ENCODE data around the gene SUSD2. TPM values are rescaled to one million over a fixed set of nuclear protein-coding genes. Genes with fewer than 3 reads are reported as not detected.
A peak's percentile ranks its signal among the peaks of the same experiment; 100 is the strongest.

Gene SUSD2
- total and polyA plus RNA-seq, 2 donors from 2014 or later: 14.8 to 25.2 TPM

GRCh38 chr22:24156141-24156912 is 25.0 kb upstream of the SUSD2 start:
- peak in 3 of 5 donors; percentile 55 to 71 (median 65) for DNase-seq
- H3K4me1 ChIP-seq (ENCODE audit: control insufficient read depth in 2 of 3, insufficient read depth in 2 of 3, low read depth in 1 of 3, low read length in 3 of 3): peaks cover 0 to 22% (median 6%) of the 10 kb centered on the region in 3 donors
- peak overlapping the region; percentile 53 to 77 (median 75) for H3K4me3 ChIP-seq (ENCODE audit: low read length in 3 of 3)
- intact Hi-C loops (cut with DNase I): no loop called here
- no peaks in the 10 kb centered on the region for H3K27me3 ChIP-seq (ENCODE audit: control insufficient read depth, insufficient read depth, low read length)
- no peaks in the 10 kb centered on the region for H3K9me3 ChIP-seq (ENCODE audit: control insufficient read depth in 2 of 3, insufficient read depth in 1 of 3, low read length in 3 of 3)
- TF ChIP-seq, protein P1, sequence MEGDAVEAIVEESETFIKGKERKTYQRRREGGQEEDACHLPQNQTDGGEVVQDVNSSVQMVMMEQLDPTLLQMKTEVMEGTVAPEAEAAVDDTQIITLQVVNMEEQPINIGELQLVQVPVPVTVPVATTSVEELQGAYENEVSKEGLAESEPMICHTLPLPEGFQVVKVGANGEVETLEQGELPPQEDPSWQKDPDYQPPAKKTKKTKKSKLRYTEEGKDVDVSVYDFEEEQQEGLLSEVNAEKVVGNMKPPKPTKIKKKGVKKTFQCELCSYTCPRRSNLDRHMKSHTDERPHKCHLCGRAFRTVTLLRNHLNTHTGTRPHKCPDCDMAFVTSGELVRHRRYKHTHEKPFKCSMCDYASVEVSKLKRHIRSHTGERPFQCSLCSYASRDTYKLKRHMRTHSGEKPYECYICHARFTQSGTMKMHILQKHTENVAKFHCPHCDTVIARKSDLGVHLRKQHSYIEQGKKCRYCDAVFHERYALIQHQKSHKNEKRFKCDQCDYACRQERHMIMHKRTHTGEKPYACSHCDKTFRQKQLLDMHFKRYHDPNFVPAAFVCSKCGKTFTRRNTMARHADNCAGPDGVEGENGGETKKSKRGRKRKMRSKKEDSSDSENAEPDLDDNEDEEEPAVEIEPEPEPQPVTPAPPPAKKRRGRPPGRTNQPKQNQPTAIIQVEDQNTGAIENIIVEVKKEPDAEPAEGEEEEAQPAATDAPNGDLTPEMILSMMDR (IDR thresholded peaks at IDR 0.05; ENCODE audit: borderline replicate concordance, extremely low read depth, insufficient read depth): no peak
- H3K9ac ChIP-seq (ENCODE audit: low read length in 3 of 3): peak overlapping the region in 2 of 3 donors; percentile 2 to 16
- peak overlapping the region; percentile 32 for H3K27ac ChIP-seq (ENCODE audit: low read depth in 2 of 2, low read length in 2 of 2)
- no peak for FAIRE-seq
- H3K36me3 ChIP-seq (ENCODE audit: control insufficient read depth in 2 of 3, insufficient read depth in 3 of 3, low read length in 3 of 3): no peaks in the 10 kb centered on the region

DNA sequence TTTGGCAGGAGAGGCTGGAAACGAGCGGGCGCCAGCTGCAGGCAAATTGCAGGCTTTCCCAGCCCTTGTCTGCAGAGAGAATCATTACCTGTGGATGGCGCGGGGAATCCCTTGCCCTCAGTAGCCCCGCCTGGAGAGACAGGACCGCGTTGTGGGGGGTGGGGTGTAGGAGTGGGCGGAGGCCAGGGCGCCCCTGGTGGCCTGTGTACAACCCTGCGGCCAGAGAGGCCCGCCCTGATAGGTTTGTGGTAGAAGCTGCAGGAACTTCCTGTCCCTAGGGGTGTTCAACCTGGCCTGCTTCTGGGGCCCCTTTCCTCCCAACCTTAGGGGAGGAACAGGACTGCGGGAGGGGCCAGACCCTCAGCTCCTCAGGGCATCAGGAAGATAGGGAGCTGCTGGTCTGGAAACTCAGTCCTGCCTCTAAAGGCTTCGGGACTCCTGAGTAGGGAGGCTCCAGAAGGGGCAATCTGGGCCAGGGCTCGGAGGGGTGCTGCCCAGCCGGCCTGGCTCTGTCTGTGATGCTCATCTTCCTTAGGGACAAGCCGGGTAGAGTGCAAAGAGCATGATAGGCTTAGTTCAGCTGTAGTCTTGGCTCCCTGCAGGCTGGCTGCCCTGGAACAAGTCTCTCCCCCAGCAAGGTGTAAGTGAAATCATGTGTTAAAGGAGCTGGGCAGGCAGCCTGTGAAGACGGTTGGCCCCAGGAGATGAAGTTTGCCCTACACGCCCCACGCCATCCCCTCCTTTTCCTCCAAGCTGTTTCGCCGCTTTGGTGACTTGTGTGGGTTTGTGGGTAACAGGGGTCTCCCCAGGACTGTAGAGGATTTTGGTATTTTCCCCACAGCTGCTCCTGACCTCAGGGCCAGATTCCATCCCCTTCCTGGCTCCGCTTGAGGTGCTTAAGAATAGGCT is 24.1 kb upstream of the SUSD2 start:
- FAIRE-seq (no peak), DNase-seq (peak; percentile 86 to 94 (median 90))
- H3K9me3 ChIP-seq (ENCODE audit: control insufficient read depth in 2 of 3, insufficient read depth in 1 of 3, low read length in 3 of 3): no peaks in the 10 kb centered on the region
- H3K27me3 ChIP-seq (ENCODE audit: control insufficient read depth, insufficient read depth, low read length): no peaks in the 10 kb centered on the region
- H3K4me1 ChIP-seq (ENCODE audit: control insufficient read depth in 2 of 3, insufficient read depth in 2 of 3, low read depth in 1 of 3, low read length in 3 of 3): peaks cover 0 to 22% (median 6%) of the 10 kb centered on the region in 3 donors
- H3K9ac ChIP-seq (ENCODE audit: low read length in 3 of 3): peak overlapping the region in 1 of 3 donors; percentile 16
- no peaks in the 10 kb centered on the region for H3K36me3 ChIP-seq (ENCODE audit: control insufficient read depth in 2 of 3, insufficient read depth in 3 of 3, low read length in 3 of 3)
- intact Hi-C loops (cut with DNase I): no loop called here
- H3K4me3 ChIP-seq (ENCODE audit: low read length in 3 of 3): peak overlapping the region; percentile 53 to 77 (median 75)
- TF ChIP-seq, protein P1 (IDR thresholded peaks at IDR 0.05; ENCODE audit: borderline replicate concordance, extremely low read depth, insufficient read depth): peak; percentile 52
- peak overlapping the region in 1 of 2 donors; percentile 32 for H3K27ac ChIP-seq (ENCODE audit: low read depth in 2 of 2, low read length in 2 of 2)

DNA sequence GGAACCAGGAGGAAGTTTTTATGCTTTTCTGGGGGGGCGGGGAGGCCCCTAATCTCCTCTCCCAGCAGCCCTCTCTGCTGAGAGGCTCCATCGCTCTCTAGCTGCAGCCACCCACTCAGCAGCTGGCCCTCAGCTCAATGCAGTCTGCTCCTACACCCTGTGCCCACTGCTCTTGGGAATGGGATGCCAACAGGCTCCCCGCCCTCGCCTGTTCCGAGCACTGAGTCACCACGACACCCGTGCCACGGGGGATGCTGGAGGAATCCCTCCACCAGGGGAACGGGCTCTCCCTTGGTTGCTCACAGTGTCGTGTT is 23.5 kb upstream of the SUSD2 start:
- DNase-seq: peak in 2 of 5 donors; percentile 20 to 51

More for the DNA sequence above, 23.5 kb upstream of the SUSD2 start:
- H3K9me3 ChIP-seq (ENCODE audit: control insufficient read depth in 2 of 3, insufficient read depth in 1 of 3, low read length in 3 of 3): no peaks in the 10 kb centered on the region
- H3K4me1 ChIP-seq (ENCODE audit: control insufficient read depth in 2 of 3, insufficient read depth in 2 of 3, low read depth in 1 of 3, low read length in 3 of 3): peaks cover 0 to 22% (median 6%) of the 10 kb centered on the region in 3 donors
- no peak overlapping the region for H3K27ac ChIP-seq (ENCODE audit: low read depth in 2 of 2, low read length in 2 of 2)
- H3K27me3 ChIP-seq (ENCODE audit: control insufficient read depth, insufficient read depth, low read length): no peaks in the 10 kb centered on the region
- TF ChIP-seq, protein P1 (IDR thresholded peaks at IDR 0.05; ENCODE audit: borderline replicate concordance, extremely low read depth, insufficient read depth): no peak
- H3K4me3 ChIP-seq (ENCODE audit: low read length in 3 of 3): no peak overlapping the region
- FAIRE-seq: no peak
- no peak overlapping the region for H3K9ac ChIP-seq (ENCODE audit: low read length in 3 of 3)
- no peaks in the 10 kb centered on the region for H3K36me3 ChIP-seq (ENCODE audit: control insufficient read depth in 2 of 3, insufficient read depth in 3 of 3, low read length in 3 of 3)
- intact Hi-C loops (cut with DNase I): no loop called here

Data from kidney (tissue), 14 donors.